Measurements from ENCODE around the gene RHOJ. TPM values are rescaled to one million over a fixed set of nuclear protein-coding genes. Genes with fewer than 3 reads are reported as not detected.

The RHOJ gene
- total and polyA plus RNA-seq, 2 experiments from 2014 or later = 0.17 TPM; not detected in 1

- H3K4me3 Mint-ChIP-seq = no peak overlapping the region
- H3K4me2 ChIP-seq = no peak overlapping the region
- H3K4me1 Mint-ChIP-seq = no peaks in the 10 kb centered on the region; the same call in 2 of the 3 replicates
- H3K9me2 ChIP-seq (ENCODE audit: insufficient read depth) = no peaks in the 10 kb centered on the region
- ATAC-seq = no peak
- no peaks in the 10 kb centered on the region for H3K36me3 ChIP-seq (ENCODE audit: insufficient read depth)
- H3F3A ChIP-seq (replicated peaks; ENCODE audit: low read depth) = no peaks in the 10 kb centered on the region
- no peak overlapping the region for H3K27ac ChIP-seq (ENCODE audit: low read depth)
- no peak for TF ChIP-seq ZNF462 (CRISPR knock-in tag; IDR thresholded peaks at IDR 0.05)
- no peak for TF ChIP-seq EZH2 (IDR thresholded peaks at IDR 0.05; ENCODE audit: low read depth, unreplicated experiment)
- H3K27ac Mint-ChIP-seq = no peak overlapping the region
- H3K9me3 Mint-ChIP-seq = no peaks in the 10 kb centered on the region
- no peaks in the 10 kb centered on the region for H3K4me1 ChIP-seq (ENCODE audit: insufficient read depth)
- no peak overlapping the region for H2AFZ ChIP-seq
- no peaks in the 10 kb centered on the region; the same call in 2 of the 3 replicates for H3K36me3 Mint-ChIP-seq (ENCODE audit: low read depth)
- no peak overlapping the region for H3K4me3 ChIP-seq
- DNase-seq (ENCODE audit: low spot score) = no peak
- no peaks in the 10 kb centered on the region for H3K27me3 ChIP-seq (ENCODE audit: insufficient read depth)
- no peaks in the 10 kb centered on the region for H3K79me2 ChIP-seq (replicated peaks; ENCODE audit: insufficient read depth)
- no peaks in the 10 kb centered on the region for H3K27me3 Mint-ChIP-seq (ENCODE audit: insufficient read depth, low read depth, poor library complexity)
- no peaks in the 10 kb centered on the region for H4K20me1 ChIP-seq (replicated peaks; ENCODE audit: insufficient read depth)
These were observed 21.3 kb upstream of the RHOJ start for GRCh38 chr14:63182968-63183367.

- no peak for ATAC-seq
- Histone ChIP-seq H3K4me3 (no peak overlapping the region), H3K4me1 (ENCODE audit: insufficient read depth) (no peaks in the 10 kb centered on the region), H4K20me1 (replicated peaks; ENCODE audit: insufficient read depth) (no peaks in the 10 kb centered on the region), H3K36me3 (ENCODE audit: insufficient read depth) (no peaks in the 10 kb centered on the region), H3K4me2 (no peak overlapping the region), H3K27me3 (ENCODE audit: insufficient read depth) (no peaks in the 10 kb centered on the region), H3K27ac (ENCODE audit: low read depth) (no peak overlapping the region), H3K9me2 (ENCODE audit: insufficient read depth) (no peaks in the 10 kb centered on the region), H3F3A (replicated peaks; ENCODE audit: low read depth) (no peaks in the 10 kb centered on the region), H3K79me2 (replicated peaks; ENCODE audit: insufficient read depth) (no peaks in the 10 kb centered on the region), H2AFZ (no peak overlapping the region)
- H3K36me3 Mint-ChIP-seq (ENCODE audit: low read depth) = no peaks in the 10 kb centered on the region
- no peak for DNase-seq (ENCODE audit: low spot score)
- no peaks in the 10 kb centered on the region for H3K27me3 Mint-ChIP-seq (ENCODE audit: insufficient read depth, low read depth, poor library complexity)
- H3K9me3 Mint-ChIP-seq = no peaks in the 10 kb centered on the region
- H3K27ac Mint-ChIP-seq = no peak overlapping the region
- H3K4me3 Mint-ChIP-seq = no peak overlapping the region
- no peaks in the 10 kb centered on the region for H3K4me1 Mint-ChIP-seq
- no peak for TF ChIP-seq EZH2 (IDR thresholded peaks at IDR 0.05; ENCODE audit: low read depth, unreplicated experiment)
- TF ChIP-seq CTCF (conservative IDR thresholded peaks at IDR 0.05; ENCODE audit: low read depth in 2 of 2) = no peak
- no peak for TF ChIP-seq STAT1 (IDR thresholded peaks at IDR 0.05; ENCODE audit: unreplicated experiment)
- TF ChIP-seq CREB1 (CRISPR knock-in tag; IDR thresholded peaks at IDR 0.05; ENCODE audit: low read depth) = no peak
These were observed 17.8 kb upstream of the RHOJ start for GRCh38 chr14:63186453-63186852.
